ENCODE measurements around the gene TCOF1.

TCOF1 gene

GRCh38 chr5:150350524-150351344 lies 6.8 kb upstream of the TCOF1 start:
- DNase-seq, result no peak

- no peak for DNase-seq
Measured at GRCh38 chr5:150352244-150353031, 5.1 kb upstream of the TCOF1 start.

- no peak for DNase-seq
Measured at GRCh38 chr5:150353032-150353675, 4.3 kb upstream of the TCOF1 start.

- no peak for DNase-seq
Measured at GRCh38 chr5:150355791-150356190, 1.7 kb upstream of the TCOF1 start.

- no peak for DNase-seq
Measured at GRCh38 chr5:150356575-150357294, 762 bp upstream of the TCOF1 start.

- DNase-seq, result no peak
Measured at GRCh38 chr5:150358261-150359095, 981 bp downstream of the TCOF1 start.

GRCh38 chr5:150361301-150361700 lies 3.8 kb downstream of the TCOF1 start:
- DNase-seq, result no peak

- no peak for DNase-seq
Measured at GRCh38 chr5:150363185-150363584, 5.7 kb downstream of the TCOF1 start.

- DNase-seq, result no peak
Measured at GRCh38 chr5:150364004-150364403, 6.5 kb downstream of the TCOF1 start.

- DNase-seq, result no peak
Measured at GRCh38 chr5:150368526-150368925, 11.0 kb downstream of the TCOF1 start.

GRCh38 chr5:150372639-150373038 lies 15.1 kb downstream of the TCOF1 start:
- DNase-seq, result no peak

GRCh38 chr5:150374651-150375050 lies 17.2 kb downstream of the TCOF1 start:
- DNase-seq, result no peak

- no peak for DNase-seq
Measured at GRCh38 chr5:150376799-150377771, 19.6 kb downstream of the TCOF1 start.

- DNase-seq, result no peak
Measured at GRCh38 chr5:150377964-150378694, 20.6 kb downstream of the TCOF1 start.

GRCh38 chr5:150384701-150385100 lies 27.2 kb downstream of the TCOF1 start:
- no peak for DNase-seq

- DNase-seq, result no peak
Measured at GRCh38 chr5:150386024-150386855, 28.7 kb downstream of the TCOF1 start.

- DNase-seq, result no peak
Measured at GRCh38 chr5:150389531-150390266, 32.2 kb downstream of the TCOF1 start.

GRCh38 chr5:150391064-150391834 lies 33.8 kb downstream of the TCOF1 start:
- DNase-seq, result no peak
